Measurements from ENCODE around the gene CTNNA3.

The CTNNA3 gene

DNA sequence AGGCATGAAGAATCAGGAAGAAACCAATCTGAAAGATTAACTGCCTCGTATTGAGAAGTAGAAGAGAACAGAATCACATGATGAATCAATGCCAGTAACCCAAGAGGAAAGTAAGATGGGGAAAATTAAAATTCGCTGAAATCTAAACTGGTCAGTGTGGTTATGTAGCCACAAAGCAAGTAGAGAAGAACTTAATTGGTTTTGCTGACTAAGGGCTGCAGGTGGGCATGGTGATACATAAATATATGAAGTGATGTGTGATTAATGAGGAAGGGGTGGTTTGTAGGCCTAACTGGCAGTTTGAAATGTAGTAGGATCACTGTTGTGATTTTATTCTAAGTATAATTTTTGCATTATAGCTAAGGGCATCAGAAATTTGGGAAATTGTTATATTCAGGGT is 853.6 kb downstream of the CTNNA3 start:
- no peak for DNase-seq

DNA sequence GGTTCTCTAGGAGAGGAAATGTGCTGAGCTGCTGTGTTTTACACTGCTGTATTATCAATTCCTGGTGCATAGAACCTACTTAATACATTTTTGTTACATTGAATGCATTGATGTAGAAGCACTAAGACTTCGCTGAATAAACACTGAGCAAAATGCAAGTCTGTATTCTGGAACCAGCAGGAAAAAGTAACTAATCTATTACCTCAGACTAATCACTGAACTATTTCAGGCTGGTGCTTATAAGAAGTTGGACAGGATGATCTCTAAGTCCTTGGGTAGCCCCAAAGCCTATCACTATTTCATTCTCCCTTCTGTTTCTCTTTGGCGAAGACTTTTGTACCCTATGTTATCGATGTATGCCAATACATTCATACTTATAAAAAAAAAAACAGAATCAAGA is 857.3 kb downstream of the CTNNA3 start:
- DNase-seq, result no peak

GRCh38 chr10:66837990-66838389 is 858.0 kb downstream of the CTNNA3 start:
- DNase-seq, result no peak

- DNase-seq, result no peak
Measured at GRCh38 chr10:66837335-66837734, 858.7 kb downstream of the CTNNA3 start.

DNA sequence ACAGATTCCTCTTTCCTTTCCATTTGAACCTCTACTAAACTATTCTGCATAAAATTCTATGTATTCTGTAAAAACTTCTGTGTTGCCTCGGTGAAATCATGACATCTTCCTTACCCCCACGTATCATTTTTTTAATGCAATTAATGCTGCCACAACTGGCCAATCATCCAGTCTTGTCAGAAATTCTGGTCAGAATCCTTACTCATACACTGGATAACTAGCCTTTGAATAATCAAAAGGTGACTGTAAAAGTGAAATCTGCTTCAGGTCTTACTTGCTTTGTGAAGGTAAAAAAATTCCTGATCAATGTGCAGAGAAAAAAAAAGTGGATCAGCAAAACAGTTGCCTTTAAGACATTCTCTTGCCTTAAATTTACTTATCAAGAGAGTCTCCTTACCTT is 859.2 kb downstream of the CTNNA3 start:
- no peak for DNase-seq

- no peak for DNase-seq
Measured at GRCh38 chr10:66836057-66836456, 859.9 kb downstream of the CTNNA3 start.

DNA sequence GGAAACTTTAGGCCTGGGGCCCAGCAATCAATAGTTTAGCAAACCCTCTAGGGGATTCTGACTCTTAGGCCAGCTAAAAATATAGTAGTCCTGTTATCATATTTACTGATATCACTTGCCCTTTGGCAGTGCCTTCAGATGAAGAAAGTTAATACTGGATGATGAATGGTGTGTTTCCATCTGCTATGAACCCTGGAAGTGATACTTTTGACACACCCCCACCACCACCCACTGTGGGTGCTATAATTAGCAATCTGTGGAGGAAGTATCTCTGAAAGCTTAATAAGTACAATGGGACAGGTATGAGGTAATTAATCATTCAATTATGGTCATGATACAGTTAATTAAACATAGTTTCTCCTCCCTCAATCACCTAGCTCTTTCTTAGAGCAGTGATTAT is 860.6 kb downstream of the CTNNA3 start:
- no peak for DNase-seq

GRCh38 chr10:66834802-66835201 is 861.2 kb downstream of the CTNNA3 start:
- no peak for DNase-seq

- DNase-seq, result no peak
Measured at GRCh38 chr10:66833861-66834260, 862.1 kb downstream of the CTNNA3 start.

DNA sequence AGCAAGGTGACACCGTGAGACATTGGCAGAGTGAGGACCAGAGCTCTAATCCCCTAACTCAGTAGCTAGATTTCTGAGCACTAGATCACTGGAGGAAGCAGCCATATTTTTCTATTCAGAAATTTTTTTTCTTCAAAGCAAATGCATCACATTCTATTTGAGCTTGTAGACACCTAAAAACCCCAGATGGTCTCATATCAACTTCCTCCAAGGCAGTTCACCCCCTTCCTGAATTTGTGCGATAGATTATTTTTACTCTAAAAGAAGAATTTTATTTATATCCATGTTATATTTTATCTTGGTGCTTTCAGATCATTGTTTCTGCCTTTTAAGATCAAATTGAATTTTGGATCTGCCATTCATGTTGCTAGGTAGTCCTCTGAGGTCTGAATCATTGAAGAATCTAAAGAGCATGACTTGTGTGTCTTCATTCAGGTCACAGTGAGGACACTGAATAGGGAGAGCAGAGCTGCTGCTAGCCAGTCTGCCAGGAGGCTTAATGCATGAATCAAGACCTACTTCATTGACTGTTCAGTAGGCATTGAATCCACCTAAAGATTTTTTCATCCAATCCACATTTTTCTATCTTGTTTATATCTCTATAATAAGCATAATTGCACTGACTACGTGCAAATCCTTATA is 863.1 kb downstream of the CTNNA3 start:
- no peak for DNase-seq

DNA sequence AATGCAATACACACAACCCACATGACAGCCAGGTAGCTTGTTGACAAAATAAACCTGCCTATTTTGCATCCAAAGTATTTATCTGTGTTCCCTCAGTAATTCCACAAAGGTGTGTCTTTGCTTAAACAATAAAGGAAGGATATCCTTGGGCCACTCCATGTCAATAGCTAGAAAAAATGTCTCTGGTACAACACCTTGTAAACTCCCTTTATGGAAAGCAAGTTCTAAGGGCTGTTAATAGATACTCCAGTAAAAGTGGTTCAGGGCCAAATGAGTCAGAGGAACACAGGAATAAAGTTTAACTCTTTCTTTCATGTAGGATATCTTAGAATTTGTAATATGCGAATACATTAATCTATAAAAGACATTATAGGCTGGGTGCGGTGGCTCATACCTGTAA is 867.0 kb downstream of the CTNNA3 start:
- no peak for DNase-seq

GRCh38 chr10:66827353-66827752 is 868.6 kb downstream of the CTNNA3 start:
- DNase-seq, result no peak

GRCh38 chr10:66823301-66823700 is 872.7 kb downstream of the CTNNA3 start:
- no peak for DNase-seq

GRCh38 chr10:66822801-66823200 is 873.2 kb downstream of the CTNNA3 start:
- DNase-seq, result no peak

DNA sequence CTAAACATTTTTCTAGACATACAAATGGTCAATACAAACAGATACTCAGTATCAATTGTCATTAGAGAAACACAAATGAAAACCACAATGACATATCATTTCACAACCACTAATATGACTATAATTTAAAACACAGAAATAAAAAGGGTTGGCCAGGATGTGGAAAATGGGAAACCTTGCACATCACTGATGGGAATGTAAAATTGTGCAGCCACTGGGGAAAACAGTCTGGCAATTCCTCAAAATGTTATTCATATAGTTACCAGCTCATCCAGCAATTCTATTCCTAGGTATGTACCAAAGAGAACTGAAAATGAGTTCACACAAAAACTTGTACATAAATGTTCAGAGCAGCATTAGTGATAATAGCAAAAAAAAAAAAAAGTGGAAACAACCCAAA is 876.3 kb downstream of the CTNNA3 start:
- DNase-seq, result no peak

DNA sequence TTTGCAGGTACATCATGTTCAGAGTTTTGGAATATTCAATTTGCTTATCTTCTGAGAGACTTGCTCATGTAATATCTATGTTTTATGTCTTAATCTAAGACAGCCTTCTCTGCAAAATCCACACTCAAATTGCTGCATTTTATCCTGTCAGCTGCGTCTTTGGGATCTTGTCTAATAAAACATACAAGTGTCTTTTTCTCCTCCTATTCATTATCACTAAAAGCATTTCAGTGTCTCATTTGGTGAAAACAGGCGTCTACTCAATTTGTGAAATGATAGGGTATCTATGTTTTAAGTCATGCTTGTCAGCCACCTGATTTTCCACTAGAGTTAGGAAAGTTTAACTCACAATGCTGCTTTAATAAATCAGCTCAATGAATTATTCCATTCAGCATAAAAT is 882.9 kb downstream of the CTNNA3 start:
- DNase-seq, result no peak

GRCh38 chr10:66811211-66811610 is 884.8 kb downstream of the CTNNA3 start:
- no peak for DNase-seq

DNA sequence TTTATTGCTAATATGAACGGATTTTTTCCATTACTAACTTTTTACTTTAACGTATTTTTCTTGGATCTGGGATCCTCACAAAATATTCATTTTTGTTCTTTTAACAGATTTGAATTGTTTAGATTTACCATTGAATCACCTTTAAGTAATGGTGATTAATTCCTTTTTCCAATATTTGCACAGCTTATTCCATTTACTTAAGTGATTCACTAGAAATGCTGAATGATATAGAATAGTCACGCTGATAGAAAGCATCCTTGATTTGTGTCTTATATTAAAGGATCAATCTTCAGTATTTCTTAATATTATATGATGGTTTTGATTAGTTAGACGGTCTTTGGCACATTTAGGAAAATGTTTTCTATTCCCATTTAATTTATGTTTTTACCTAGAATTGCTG is 886.6 kb downstream of the CTNNA3 start:
- no peak for DNase-seq

DNA sequence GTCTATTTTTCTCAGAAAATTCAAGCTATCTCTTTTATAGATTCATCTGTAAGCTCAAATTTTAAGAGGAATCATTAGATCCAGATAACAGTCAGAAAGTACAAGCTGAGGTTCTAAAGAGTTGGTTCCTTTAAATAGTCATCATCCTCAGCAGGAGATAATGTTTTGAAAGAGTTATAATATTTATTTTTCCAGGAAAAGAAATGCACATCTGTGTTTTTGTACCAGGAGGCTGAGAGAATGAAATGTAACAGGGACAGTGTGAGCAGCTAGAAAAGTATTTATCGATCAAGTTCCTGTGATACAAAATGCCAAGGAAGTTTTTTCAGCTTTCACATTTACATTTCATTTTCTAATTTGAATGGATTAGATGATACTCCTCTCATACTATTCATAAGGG is 890.4 kb downstream of the CTNNA3 start:
- no peak for DNase-seq

DNA sequence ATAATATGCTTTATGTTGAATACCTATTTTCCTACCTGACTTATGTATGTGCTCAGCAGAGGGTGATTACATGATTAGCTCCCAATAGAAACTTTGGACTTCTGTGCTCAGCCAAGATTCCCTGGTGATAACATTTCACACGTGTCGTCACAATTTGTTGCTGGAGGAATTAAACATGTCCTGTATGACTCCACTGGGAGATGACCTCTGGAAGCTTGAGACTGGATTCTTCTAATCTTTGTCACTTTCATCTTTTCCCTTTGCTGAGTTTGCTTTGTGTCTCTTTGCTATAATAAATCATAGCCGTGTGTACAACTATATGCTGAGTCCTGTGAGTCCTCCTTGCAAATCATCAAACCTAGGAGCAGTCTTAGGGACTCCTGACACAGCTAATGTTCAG is 891.0 kb downstream of the CTNNA3 start:
- no peak for DNase-seq

DNA sequence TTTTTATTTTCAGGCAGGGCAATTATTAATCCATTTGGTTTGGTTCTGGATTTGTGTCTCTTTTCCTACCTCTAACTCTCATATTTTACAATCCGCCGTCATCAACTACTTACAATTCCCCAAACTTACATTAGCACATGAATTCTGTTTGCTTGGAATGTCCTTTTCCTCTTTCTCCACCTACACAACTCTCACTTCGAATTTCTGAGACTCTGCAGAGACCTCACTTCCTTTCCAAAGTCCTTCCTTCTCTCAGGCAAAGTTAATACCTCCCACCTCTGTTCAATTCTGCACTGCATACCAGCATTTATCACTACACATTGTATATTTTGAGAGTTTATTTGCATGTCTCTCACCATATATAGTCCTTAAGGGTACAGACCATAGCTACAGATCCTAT is 892.8 kb downstream of the CTNNA3 start:
- no peak for DNase-seq

GRCh38 chr10:66799474-66799873 is 896.5 kb downstream of the CTNNA3 start:
- DNase-seq, result no peak

DNA sequence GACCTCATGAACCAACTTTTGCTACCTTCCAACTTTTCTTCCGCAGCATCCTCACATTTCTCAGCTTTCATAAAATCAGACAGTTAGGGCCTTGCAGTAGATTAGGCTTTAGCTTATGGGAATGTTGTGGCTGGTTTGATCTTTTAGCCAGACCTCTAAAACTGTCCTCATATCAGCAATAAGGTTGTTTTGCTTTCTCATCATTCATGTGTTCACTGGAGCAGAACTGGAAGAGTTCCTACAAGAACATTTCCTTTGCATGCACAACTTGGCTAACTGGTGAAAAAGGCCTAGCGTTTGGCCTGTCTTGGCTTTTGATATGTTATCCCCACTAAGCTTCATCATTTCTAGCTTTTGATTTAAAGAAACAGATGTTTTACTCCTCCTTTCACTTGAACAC is 900.1 kb downstream of the CTNNA3 start:
- no peak for DNase-seq

- no peak for DNase-seq
Measured at GRCh38 chr10:66792441-66792840, 903.6 kb downstream of the CTNNA3 start.

DNA sequence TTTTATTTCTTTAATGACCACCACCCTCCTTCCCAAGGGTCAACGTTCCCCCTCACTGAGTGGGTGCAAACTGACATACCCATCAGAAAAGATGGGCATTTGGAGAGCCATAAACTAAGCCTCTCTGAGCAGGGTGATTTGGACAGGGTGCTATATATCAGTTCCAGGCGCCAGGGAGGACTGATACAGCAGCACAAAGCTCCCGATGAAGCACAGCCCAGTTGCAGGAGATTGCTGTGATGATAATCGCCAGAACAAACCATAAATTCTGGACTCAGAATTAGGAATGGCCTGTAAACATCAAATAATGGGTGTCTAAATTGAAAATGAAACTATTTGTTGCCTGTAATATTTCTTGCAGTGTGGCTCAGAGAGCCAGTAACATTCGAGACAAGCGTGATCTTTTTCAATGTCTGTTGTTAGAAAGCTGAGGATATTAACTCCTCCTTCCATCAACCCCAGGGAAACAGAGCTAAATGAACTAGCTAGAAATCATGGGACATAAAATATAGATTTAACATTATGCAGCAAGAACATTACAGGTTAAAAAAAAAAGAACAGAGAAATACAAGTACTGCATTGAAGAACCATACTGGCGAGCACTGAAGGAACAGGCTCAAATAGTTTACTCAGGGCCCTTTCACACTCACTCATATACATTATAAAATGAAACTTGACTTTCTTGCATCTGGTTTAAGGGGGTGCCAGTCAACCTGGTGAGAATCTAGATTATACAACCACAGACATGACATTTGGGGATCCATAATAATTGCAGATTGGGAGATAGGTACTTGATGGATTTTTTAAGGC is 907.6 kb downstream of the CTNNA3 start:
- DNase-seq, result no peak

Measured in NCI-H526 treated with DMSO at 0.1 percent for 48 hours (cell line).